Brain microvascular endothelial cell (primary cell): ENCODE measurements around the gene CABLES1.
"Not testable (repeated sequence)": the region's sequence is repeated elsewhere in the genome, so short reads cannot be mapped to it uniquely, and the experiment has no call there.

Experiments
- DNase-seq: peaks from one replicate; pipeline ENCODE4 v3.0.0-alpha.2; 2020
- H3K27ac ChIP-seq: fragments of 250-450 bp; sonication (Bioruptor Pico); 2 replicates; pipeline ENCODE4 v1.5.1; 2020; ENCODE audit warnings: mild to moderate bottlenecking, moderate library complexity
- H3K27me3 ChIP-seq: fragments of 250-450 bp; sonication (Bioruptor Pico); replicated peaks from 2 replicates; pipeline ENCODE4 v1.5.1; 2020; ENCODE audit warnings: mild to moderate bottlenecking
- H3K36me3 ChIP-seq: fragments of 250-450 bp; sonication (Bioruptor Pico); replicated peaks from 2 replicates; pipeline ENCODE4 v1.5.1; 2020; ENCODE audit warnings: mild to moderate bottlenecking
- H3K4me3 ChIP-seq: 2 replicates; pipeline ENCODE4 v1.5.1; 2011; ENCODE audit warnings: low read depth, mild to moderate bottlenecking, control low read depth, low read length, moderate library complexity
- CTCF ChIP-seq: IDR thresholded peaks from 2 replicates; pipeline ENCODE4 v1.5.1; 2011; ENCODE audit warnings: low read depth, mild to moderate bottlenecking, moderate library complexity, low read length, control low read depth, inconsistent platforms; ENCODE audit errors: missing control alignments
- in situ Hi-C: cut with HindIII; loops from 2 replicates; pipeline ENCODE4 v1.10.0; 2017; ENCODE audit warnings: low sequenced_read_pairs, low pct_ligation_motif_present

CABLES1 gene

GRCh38 chr18:23107718-23108117 lies 27.6 kb upstream of the CABLES1 start:
- H3K4me3 ChIP-seq: no peak overlapping the region
- no peaks in the 10 kb centered on the region for H3K36me3 ChIP-seq
- in situ Hi-C loops: no loop called here
- no peak for TF ChIP-seq CTCF
- no peaks in the 10 kb centered on the region for H3K27me3 ChIP-seq
- DNase-seq: peak; percentile 47
- peak overlapping the region; percentile 97 for H3K27ac ChIP-seq

GRCh38 chr18:23108496-23108895 lies 26.8 kb upstream of the CABLES1 start:
- Histone ChIP-seq H3K4me3 (no peak overlapping the region), H3K27ac (no peak overlapping the region), H3K36me3 (no peaks in the 10 kb centered on the region), H3K27me3 (no peaks in the 10 kb centered on the region)
- TF ChIP-seq CTCF: no peak
- DNase-seq: no peak
- in situ Hi-C loops: no loop called here

- in situ Hi-C loops, H3K36me3 ChIP-seq, H3K4me3 ChIP-seq, H3K27ac ChIP-seq, DNase-seq, H3K27me3 ChIP-seq: not testable (repeated sequence)
These were observed 26.1 kb upstream of the CABLES1 start for GRCh38 chr18:23109163-23109562.

- TF ChIP-seq CTCF: no peak
- H3K27ac ChIP-seq: no peak overlapping the region
- H3K27me3 ChIP-seq: no peaks in the 10 kb centered on the region
- H3K36me3 ChIP-seq: no peaks in the 10 kb centered on the region
- no peak for DNase-seq
- in situ Hi-C loops: no loop called here
- H3K4me3 ChIP-seq: no peak overlapping the region
These were observed 21.7 kb upstream of the CABLES1 start for GRCh38 chr18:23113576-23113975.

GRCh38 chr18:23114171-23114881 lies 21.0 kb upstream of the CABLES1 start:
- no peak for TF ChIP-seq CTCF
- no peaks in the 10 kb centered on the region for H3K27me3 ChIP-seq
- H3K4me3 ChIP-seq: no peak overlapping the region
- in situ Hi-C loops: no loop called here
- H3K36me3 ChIP-seq: no peaks in the 10 kb centered on the region
- H3K27ac ChIP-seq: peak overlapping the region; percentile 85
- no peak for DNase-seq

- DNase-seq: peak; percentile 70
- no peak for TF ChIP-seq CTCF
- in situ Hi-C loops: no loop called here
- Histone ChIP-seq H3K4me3 (no peak overlapping the region), H3K36me3 (no peaks in the 10 kb centered on the region), H3K27ac (peak overlapping the region; percentile 85), H3K27me3 (no peaks in the 10 kb centered on the region)
These were observed 20.4 kb upstream of the CABLES1 start for GRCh38 chr18:23114911-23115310.
